ENCODE data around the gene CHRNA1. TPM values are rescaled to one million over a fixed set of nuclear protein-coding genes. Genes with fewer than 3 reads are reported as not detected.

CHRNA1 gene
- total RNA-seq, 4 donors from 2014 or later: not detected

DNA sequence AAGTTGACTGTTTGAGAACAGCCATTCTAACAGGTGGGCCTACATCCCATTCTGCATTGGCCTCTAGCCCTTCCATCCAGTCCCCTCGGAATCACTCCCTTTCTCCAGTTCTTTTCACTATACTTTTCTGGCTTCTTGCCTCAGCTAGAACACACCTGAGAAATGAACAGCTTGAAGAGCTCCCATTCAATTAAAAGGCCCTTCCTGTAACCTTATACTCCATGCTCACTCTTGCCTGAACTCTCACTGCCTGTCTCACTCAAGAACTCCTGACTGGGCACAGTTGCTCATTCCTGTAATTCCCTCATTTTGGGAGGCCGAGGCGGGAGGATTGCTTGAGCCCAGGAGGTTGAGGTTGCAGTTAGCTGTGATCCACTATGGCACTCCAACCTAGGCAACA lies 23.6 kb downstream of the CHRNA1 start:
- Histone ChIP-seq H3K36me3 (no peaks in the 10 kb centered on the region), H3K9me3 (no peaks in the 10 kb centered on the region)
- 87% methylated on average over 3 of the region's 3 CpGs for WGBS

DNA sequence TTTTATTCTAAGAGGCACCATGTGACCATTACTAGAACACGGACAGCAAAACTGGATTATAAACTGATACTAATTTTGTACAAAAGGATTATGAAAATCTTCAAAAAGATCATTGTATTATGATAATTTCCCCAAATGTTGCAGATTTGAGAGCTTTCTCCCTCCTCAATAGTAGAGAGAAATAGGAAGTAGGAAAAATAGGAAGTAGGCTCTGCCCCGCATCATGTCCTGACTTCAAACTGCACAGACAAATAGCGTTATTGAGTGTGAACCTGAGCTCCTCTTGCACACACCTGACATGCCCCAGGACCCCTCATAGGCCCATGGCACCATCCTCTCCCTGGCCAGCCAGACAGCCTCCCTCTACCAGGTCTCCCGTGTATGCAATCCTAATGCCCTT lies 25.4 kb downstream of the CHRNA1 start:
- H3K9me3 ChIP-seq: no peaks in the 10 kb centered on the region
- H3K27me3 ChIP-seq: no peaks in the 10 kb centered on the region
- no peak overlapping the region for H3K4me3 ChIP-seq
- TF ChIP-seq, protein P1, sequence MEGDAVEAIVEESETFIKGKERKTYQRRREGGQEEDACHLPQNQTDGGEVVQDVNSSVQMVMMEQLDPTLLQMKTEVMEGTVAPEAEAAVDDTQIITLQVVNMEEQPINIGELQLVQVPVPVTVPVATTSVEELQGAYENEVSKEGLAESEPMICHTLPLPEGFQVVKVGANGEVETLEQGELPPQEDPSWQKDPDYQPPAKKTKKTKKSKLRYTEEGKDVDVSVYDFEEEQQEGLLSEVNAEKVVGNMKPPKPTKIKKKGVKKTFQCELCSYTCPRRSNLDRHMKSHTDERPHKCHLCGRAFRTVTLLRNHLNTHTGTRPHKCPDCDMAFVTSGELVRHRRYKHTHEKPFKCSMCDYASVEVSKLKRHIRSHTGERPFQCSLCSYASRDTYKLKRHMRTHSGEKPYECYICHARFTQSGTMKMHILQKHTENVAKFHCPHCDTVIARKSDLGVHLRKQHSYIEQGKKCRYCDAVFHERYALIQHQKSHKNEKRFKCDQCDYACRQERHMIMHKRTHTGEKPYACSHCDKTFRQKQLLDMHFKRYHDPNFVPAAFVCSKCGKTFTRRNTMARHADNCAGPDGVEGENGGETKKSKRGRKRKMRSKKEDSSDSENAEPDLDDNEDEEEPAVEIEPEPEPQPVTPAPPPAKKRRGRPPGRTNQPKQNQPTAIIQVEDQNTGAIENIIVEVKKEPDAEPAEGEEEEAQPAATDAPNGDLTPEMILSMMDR (IDR thresholded peaks at IDR 0.05): no peak
- DNase-seq (ENCODE audit: low spot score in 2 of 2): no peak
- 78% methylated on average over 4 of the region's 4 CpGs for WGBS
- H3K27ac ChIP-seq: no peak overlapping the region
- no peaks in the 10 kb centered on the region for H3K36me3 ChIP-seq
- H3K4me1 ChIP-seq: no peaks in the 10 kb centered on the region

More for the DNA sequence above, 23.6 kb downstream of the CHRNA1 start:
- no peaks in the 10 kb centered on the region for H3K27me3 ChIP-seq
- no peak for DNase-seq (ENCODE audit: low spot score in 2 of 2)
- H3K4me3 ChIP-seq: no peak overlapping the region
- TF ChIP-seq, protein P1 (IDR thresholded peaks at IDR 0.05): no peak
- TF ChIP-seq POLR2A (IDR thresholded peaks at IDR 0.05) (no peak), EP300 (IDR thresholded peaks at IDR 0.05) (no peak), POLR2AphosphoS5 (IDR thresholded peaks at IDR 0.05) (no peak)
- H3K4me1 ChIP-seq: no peaks in the 10 kb centered on the region
- H3K27ac ChIP-seq: no peak overlapping the region

DNA sequence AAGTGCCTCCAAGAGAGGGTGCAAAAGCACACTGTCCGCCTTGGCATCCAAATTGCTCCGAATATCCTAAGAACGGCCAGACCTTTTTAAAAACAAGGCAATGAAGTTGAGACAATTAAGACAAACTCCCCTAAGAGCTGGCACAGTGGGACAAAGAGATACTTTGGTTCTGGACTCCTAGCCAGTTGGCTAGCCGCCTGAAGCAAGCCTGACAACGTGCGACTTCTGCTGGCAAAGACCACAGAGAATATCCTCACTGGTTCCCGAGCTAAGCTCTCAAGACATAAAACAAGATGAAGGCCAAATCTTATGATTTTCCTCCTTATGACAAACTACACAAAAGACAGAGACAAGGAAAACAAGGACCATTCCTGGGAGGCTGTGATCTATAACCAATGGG lies 32.7 kb downstream of the CHRNA1 start:
- peaks cover 12% of the 10 kb centered on the region for H3K4me1 ChIP-seq
- H3K27ac ChIP-seq: no peak overlapping the region
- H3K4me3 ChIP-seq: no peak overlapping the region
- DNase-seq (ENCODE audit: low spot score in 2 of 2): no peak
- no peaks in the 10 kb centered on the region for H3K9me3 ChIP-seq
- WGBS: 69% methylated on average over 7 of the region's 7 CpGs
- H3K36me3 ChIP-seq: no peaks in the 10 kb centered on the region
- H3K27me3 ChIP-seq: peaks cover 36% of the 10 kb centered on the region
- TF ChIP-seq POLR2AphosphoS5 (IDR thresholded peaks at IDR 0.05) (no peak), EP300 (IDR thresholded peaks at IDR 0.05) (no peak), POLR2A (IDR thresholded peaks at IDR 0.05) (no peak)
- TF ChIP-seq, protein P1 (IDR thresholded peaks at IDR 0.05): no peak

DNA sequence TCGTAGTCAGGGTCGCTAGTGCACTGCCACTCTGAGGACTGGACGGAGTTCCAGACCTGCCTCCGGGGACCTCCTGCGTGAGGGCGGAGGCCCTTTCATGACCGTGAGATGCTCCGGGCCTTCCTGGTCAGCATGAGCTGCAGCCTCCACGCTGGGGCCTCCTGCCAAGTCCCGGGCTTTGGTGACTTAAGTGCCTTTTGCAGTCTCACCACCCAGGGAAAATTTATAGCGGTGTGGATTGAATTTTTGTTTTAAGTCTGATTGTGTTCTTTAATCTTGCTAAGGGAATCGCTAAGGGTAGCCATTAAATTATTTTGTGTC lies 33.6 kb downstream of the CHRNA1 start:
- Histone ChIP-seq H3K4me1 (peaks cover 12% of the 10 kb centered on the region), H3K27ac (no peak overlapping the region), H3K36me3 (no peaks in the 10 kb centered on the region), H3K4me3 (peak overlapping the region; percentile 42), H3K27me3 (peaks cover 42% of the 10 kb centered on the region), H3K9me3 (no peaks in the 10 kb centered on the region)
- no peak for DNase-seq (ENCODE audit: low spot score in 2 of 2)
- 62% methylated on average over 6 of the region's 12 CpGs for WGBS
- TF ChIP-seq, protein P1 (IDR thresholded peaks at IDR 0.05): no peak
- TF ChIP-seq POLR2A (IDR thresholded peaks at IDR 0.05): no peak
- no peak for TF ChIP-seq POLR2AphosphoS5 (IDR thresholded peaks at IDR 0.05)
- no peak for TF ChIP-seq EP300 (IDR thresholded peaks at IDR 0.05)

DNA sequence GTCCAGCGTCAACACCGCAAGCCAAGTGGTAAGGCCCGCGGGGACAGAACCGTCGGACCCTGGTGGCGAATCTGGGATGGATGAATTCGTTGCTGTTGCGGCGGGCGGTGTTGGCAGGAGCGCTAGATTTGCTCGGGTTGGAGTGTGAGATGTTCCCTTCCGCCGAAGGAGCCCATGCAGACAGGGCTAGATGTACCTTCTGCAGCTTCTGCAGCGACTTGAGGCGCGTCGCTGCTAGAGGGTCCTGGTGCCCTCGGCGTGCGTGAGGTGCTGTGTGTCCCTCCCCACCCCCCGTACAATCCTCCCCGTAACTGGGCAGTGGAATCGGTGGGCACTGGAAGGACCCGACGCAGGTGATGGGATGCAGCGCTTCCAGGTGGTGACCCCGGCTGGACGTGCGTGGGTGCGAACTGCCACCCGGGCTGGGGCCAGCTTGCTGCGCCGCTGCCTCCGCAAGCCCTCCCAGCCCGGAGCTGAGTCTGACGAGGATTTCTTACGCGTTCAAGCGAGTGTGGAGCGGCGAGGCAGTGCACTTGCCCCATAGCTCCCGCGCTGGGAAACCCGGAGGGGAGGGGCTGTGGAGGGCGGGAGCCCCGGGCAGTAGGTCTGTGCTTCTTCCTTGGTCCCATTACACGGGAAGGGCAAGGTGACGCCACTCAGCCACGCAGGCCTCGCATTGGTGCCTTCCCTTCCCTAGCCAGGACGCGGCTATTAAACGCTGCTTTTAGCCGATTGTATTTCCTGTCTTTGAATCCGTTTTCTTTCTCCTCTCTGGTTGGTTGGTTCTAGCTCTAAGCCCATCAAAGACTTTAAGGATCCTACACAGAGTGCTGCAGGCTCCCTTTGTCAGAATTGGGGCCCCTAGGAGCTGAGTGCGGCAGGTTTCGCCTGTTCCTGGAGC lies 34.2 kb downstream of the CHRNA1 start:
- H3K27me3 ChIP-seq: peaks cover 42% of the 10 kb centered on the region
- peaks cover 12% of the 10 kb centered on the region for H3K4me1 ChIP-seq
- H3K36me3 ChIP-seq: no peaks in the 10 kb centered on the region
- H3K27ac ChIP-seq: no peak overlapping the region
- TF ChIP-seq POLR2A (IDR thresholded peaks at IDR 0.05) (no peak), POLR2AphosphoS5 (IDR thresholded peaks at IDR 0.05) (no peak), EP300 (IDR thresholded peaks at IDR 0.05) (no peak)
- TF ChIP-seq, protein P1 (IDR thresholded peaks at IDR 0.05): no peak
- no peak for DNase-seq (ENCODE audit: low spot score in 2 of 2)
- H3K4me3 ChIP-seq: peak overlapping the region; percentile 42
- WGBS: 16% methylated on average over 25 of the region's 59 CpGs
- no peaks in the 10 kb centered on the region for H3K9me3 ChIP-seq
